Fibroblast of lung (primary cell): ENCODE results near the gene NIPAL3. TPM values are rescaled to one million over a fixed set of nuclear protein-coding genes. Genes with fewer than 3 reads are reported as not detected.
"Not testable (repeated sequence)": the region's sequence is repeated elsewhere in the genome, so short reads cannot be mapped to it uniquely, and the experiment has no call there.

Experiments
- DNase-seq, 2 donors: peaks; one replicate each; pipeline versions ENCODE4 v3.0.0 to v3.0.0-alpha.2; 2010; ENCODE audit warnings: low read depth in 2 of 2
- H2AFZ ChIP-seq: 2 replicates; pipeline ENCODE4 v1.5.1; 2012; ENCODE audit warnings: low read length, control low read depth, inconsistent platforms
- H3K27ac ChIP-seq: 2 replicates; pipeline ENCODE4 v1.5.1; 2011; ENCODE audit warnings: low read length, control low read depth; ENCODE audit not compliant: insufficient read depth
- H3K27me3 ChIP-seq: 2 replicates; pipeline ENCODE4 v1.5.1; 2011; ENCODE audit warnings: mild to moderate bottlenecking, low read length; ENCODE audit not compliant: control insufficient read depth, insufficient read depth
- H3K36me3 ChIP-seq: 2 replicates; pipeline ENCODE4 v1.5.1; 2011; ENCODE audit warnings: low read length; ENCODE audit not compliant: control insufficient read depth, insufficient read depth
- H3K4me1 ChIP-seq: 2 replicates; pipeline ENCODE4 v1.5.1; 2011; ENCODE audit warnings: low read length; ENCODE audit not compliant: control insufficient read depth, insufficient read depth; ENCODE audit errors: extremely low read depth
- H3K4me2 ChIP-seq: 2 replicates; pipeline ENCODE4 v1.5.1; 2011; ENCODE audit warnings: low read length, control low read depth; ENCODE audit not compliant: insufficient read depth; ENCODE audit errors: extremely low read depth
- H3K4me3 ChIP-seq, 4 experiments: fragments of 200-600 bp in 1 of 4; sonication (generic) in 1 of 4; replicated peaks in 1 of 4; 2 replicates each; pipeline ENCODE4 v1.5.1; 2011 to 2016; ENCODE audit warnings: low read length in 4 of 4, low read depth in 3 of 4, mild to moderate bottlenecking in 3 of 4, control low read depth in 2 of 4, inconsistent platforms in 1 of 4, mixed read lengths in 1 of 4; ENCODE audit not compliant: insufficient read depth in 1 of 4; ENCODE audit errors: control extremely low read depth in 1 of 4
- H3K79me2 ChIP-seq: 2 replicates; pipeline ENCODE4 v1.5.1; 2012; ENCODE audit warnings: mild to moderate bottlenecking, low read length, inconsistent platforms; ENCODE audit not compliant: control insufficient read depth, insufficient read depth
- H3K9ac ChIP-seq: 2 replicates; pipeline ENCODE4 v1.5.1; 2011; ENCODE audit warnings: mild to moderate bottlenecking, low read length, control low read depth; ENCODE audit not compliant: insufficient read depth
- H3K9me3 ChIP-seq: 2 replicates; pipeline ENCODE4 v1.5.1; 2012; ENCODE audit warnings: low read depth, low read length; ENCODE audit not compliant: control insufficient read depth, insufficient read depth
- H4K20me1 ChIP-seq: 2 replicates; pipeline ENCODE4 v1.5.1; 2011; ENCODE audit warnings: low read length; ENCODE audit not compliant: control insufficient read depth, insufficient read depth; ENCODE audit errors: extremely low read depth
- EZH2 ChIP-seq: IDR thresholded peaks from 2 replicates; pipeline ENCODE4 v1.5.1; 2012; ENCODE audit warnings: low read length, control low read depth, mild to moderate bottlenecking; ENCODE audit errors: missing control alignments
- polyA plus RNA-seq, 2 donors: library from polyadenylated mRNA; depleted of rRNA in 1 of 2; stranded (reverse) in 1 of 2; unstranded in 1 of 2; fragments of >200 nt; gene quantifications; 2 replicates each; pipeline ENCODE4 v1.2.1, GENCODE V29; 2011 to 2012; ENCODE audit warnings: missing spikeins in 1 of 2
- total RNA-seq: library from RNA; depleted of rRNA; stranded (reverse); fragments of >200 nt; gene quantifications from 2 replicates; pipeline ENCODE4 v1.2.1, GENCODE V29; 2014
- TF ChIP-seq, protein P1 (sequence below), 2 donors: IDR thresholded peaks in 1 of 2; conservative IDR thresholded peaks in 1 of 2; 1 replicate in 1 of 2; 2 replicates in 1 of 2; pipeline ENCODE4 v1.5.1; 2011 to 2012; ENCODE audit warnings: low read length in 2 of 2, control low read depth in 1 of 2, inconsistent platforms in 1 of 2, low read depth in 1 of 2, mild to moderate bottlenecking in 1 of 2

The NIPAL3 gene
- total and polyA plus RNA-seq, 2 donors (not counting 1 experiment from before 2014, with no cell fraction given) = 65.3 to 85.2 TPM

DNA sequence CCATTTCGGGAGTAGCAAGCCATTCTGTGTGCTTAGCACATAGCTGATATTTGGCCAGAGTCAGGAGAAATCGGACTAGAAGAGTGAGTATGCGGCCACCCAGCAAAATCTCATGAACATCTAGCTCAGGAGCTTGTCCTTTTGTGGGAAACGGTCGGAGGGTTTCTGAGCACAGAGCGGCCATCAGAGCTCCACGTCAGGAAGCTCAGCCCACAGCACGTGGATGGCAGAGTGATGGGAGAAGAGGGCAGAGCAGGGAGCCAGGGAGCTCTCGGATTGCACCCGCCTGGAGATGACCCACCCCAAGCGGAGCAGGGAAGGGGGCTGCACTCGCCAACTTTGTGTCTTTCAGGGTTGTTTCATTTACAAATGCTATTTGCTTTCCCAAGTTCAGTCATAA lies 100.9 kb downstream of the NIPAL3 start:
- H3K27ac ChIP-seq = no peak overlapping the region
- H3K9ac ChIP-seq = no peak overlapping the region
- no peaks in the 10 kb centered on the region for H3K27me3 ChIP-seq
- H3K9me3 ChIP-seq = no peaks in the 10 kb centered on the region
- TF ChIP-seq EZH2 = no peak
- TF ChIP-seq, protein P1, sequence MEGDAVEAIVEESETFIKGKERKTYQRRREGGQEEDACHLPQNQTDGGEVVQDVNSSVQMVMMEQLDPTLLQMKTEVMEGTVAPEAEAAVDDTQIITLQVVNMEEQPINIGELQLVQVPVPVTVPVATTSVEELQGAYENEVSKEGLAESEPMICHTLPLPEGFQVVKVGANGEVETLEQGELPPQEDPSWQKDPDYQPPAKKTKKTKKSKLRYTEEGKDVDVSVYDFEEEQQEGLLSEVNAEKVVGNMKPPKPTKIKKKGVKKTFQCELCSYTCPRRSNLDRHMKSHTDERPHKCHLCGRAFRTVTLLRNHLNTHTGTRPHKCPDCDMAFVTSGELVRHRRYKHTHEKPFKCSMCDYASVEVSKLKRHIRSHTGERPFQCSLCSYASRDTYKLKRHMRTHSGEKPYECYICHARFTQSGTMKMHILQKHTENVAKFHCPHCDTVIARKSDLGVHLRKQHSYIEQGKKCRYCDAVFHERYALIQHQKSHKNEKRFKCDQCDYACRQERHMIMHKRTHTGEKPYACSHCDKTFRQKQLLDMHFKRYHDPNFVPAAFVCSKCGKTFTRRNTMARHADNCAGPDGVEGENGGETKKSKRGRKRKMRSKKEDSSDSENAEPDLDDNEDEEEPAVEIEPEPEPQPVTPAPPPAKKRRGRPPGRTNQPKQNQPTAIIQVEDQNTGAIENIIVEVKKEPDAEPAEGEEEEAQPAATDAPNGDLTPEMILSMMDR (conservative IDR thresholded peaks at IDR 0.05 in 1 of 2, IDR thresholded peaks at IDR 0.05 in 1 of 2; ENCODE audit: low read depth in 1 of 2, low read length in 2 of 2) = no peak
- no peaks in the 10 kb centered on the region for H3K79me2 ChIP-seq
- H3K36me3 ChIP-seq = no peaks in the 10 kb centered on the region
- H3K4me2 ChIP-seq = no peak overlapping the region
- H3K4me1 ChIP-seq = no peaks in the 10 kb centered on the region
- DNase-seq = no peak
- H3K4me3 ChIP-seq = no peak overlapping the region
- H4K20me1 ChIP-seq = no peaks in the 10 kb centered on the region
- no peak overlapping the region for H2AFZ ChIP-seq

- Histone ChIP-seq H3K9ac (no peak overlapping the region), H3K79me2 (no peaks in the 10 kb centered on the region), H3K4me1 (no peaks in the 10 kb centered on the region), H4K20me1 (no peaks in the 10 kb centered on the region), H3K4me3 (no peak overlapping the region), H3K27ac (no peak overlapping the region), H3K27me3 (no peaks in the 10 kb centered on the region), H3K9me3 (no peaks in the 10 kb centered on the region), H3K36me3 (no peaks in the 10 kb centered on the region), H2AFZ (no peak overlapping the region), H3K4me2 (no peak overlapping the region)
- no peak for TF ChIP-seq EZH2
- TF ChIP-seq, protein P1 (conservative IDR thresholded peaks at IDR 0.05 in 1 of 2, IDR thresholded peaks at IDR 0.05 in 1 of 2; ENCODE audit: low read depth in 1 of 2, low read length in 2 of 2) = no peak
- DNase-seq = no peak
These were observed 102.3 kb downstream of the NIPAL3 start for GRCh38 chr1:24517898-24518297.

- not testable (repeated sequence) for H3K36me3 ChIP-seq, H3K4me3 ChIP-seq, H3K27ac ChIP-seq, H3K27me3 ChIP-seq, DNase-seq, H3K4me1 ChIP-seq, H2AFZ ChIP-seq, H3K79me2 ChIP-seq, H4K20me1 ChIP-seq, H3K9ac ChIP-seq, H3K4me2 ChIP-seq, H3K9me3 ChIP-seq
These were observed 104.7 kb downstream of the NIPAL3 start for GRCh38 chr1:24520282-24520681.

Other genes starting within 250 kb of the NIPAL3 start
- gene IFNLR1, start 228.5 kb upstream of the NIPAL3 start, total RNA-seq = under 0.01 TPM in 1 of 2 replicates, not detected in the other
- gene IFNLR1, start 228.5 kb upstream of the NIPAL3 start, polyA plus RNA-seq = 0.02 TPM in 1 of 2 replicates, not detected in the other
- gene GRHL3, start 96.4 kb upstream of the NIPAL3 start, total RNA-seq = not detected in 2 replicates
- gene GRHL3, start 96.4 kb upstream of the NIPAL3 start, polyA plus RNA-seq = 0.03 TPM in 1 of 2 replicates, not detected in the other
- gene STPG1, start 2.0 kb upstream of the NIPAL3 start, total RNA-seq = 3.3 and 7.9 TPM in 2 replicates
- gene STPG1, start 2.0 kb upstream of the NIPAL3 start, polyA plus RNA-seq = 8.5 and 8.9 TPM in 2 replicates
- gene RCAN3, start 87.0 kb downstream of the NIPAL3 start, total RNA-seq = 2.3 and 5.0 TPM in 2 replicates
- 12.9 and 17.3 TPM in 2 replicates for gene RCAN3, start 87.0 kb downstream of the NIPAL3 start, polyA plus RNA-seq
- gene NCMAP, start 140.3 kb downstream of the NIPAL3 start, total RNA-seq = not detected in 2 replicates
- not detected in 2 replicates for gene NCMAP, start 140.3 kb downstream of the NIPAL3 start, polyA plus RNA-seq
- 28.5 and 30.7 TPM in 2 replicates for gene SRRM1, start 227.5 kb downstream of the NIPAL3 start, total RNA-seq
- 55.8 and 88.3 TPM in 2 replicates for gene SRRM1, start 227.5 kb downstream of the NIPAL3 start, polyA plus RNA-seq